ENCODE measurements around the gene ACOT13.

- TF ChIP-seq HDGF (IDR thresholded peaks at IDR 0.05; ENCODE audit: borderline replicate concordance), result no peak
- no peak for TF ChIP-seq ELF4 (IDR thresholded peaks at IDR 0.05)
These were observed 708 bp upstream of the ACOT13 start for GRCh38 chr6:24666097-24666640.

All from HEK293T (cell line).